Thyroid gland (tissue), 4 donors: ENCODE data around the gene ZNF226.

Source experiments
- CTCF ChIP-seq, 6 experiments: fragments of 200-600 bp in 3 of 6; fragments of 450-650 bp in 3 of 6; sonication (generic) in 3 of 6; IDR thresholded peaks; one replicate each; pipeline ENCODE4 v1.5.1; 2016 to 2019; ENCODE audit warnings: antibody characterized with exemption in 6 of 6, mild to moderate bottlenecking in 2 of 6, inconsistent platforms in 1 of 6, moderate library complexity in 1 of 6
- POLR2A ChIP-seq, 2 donors: fragments of 450-650 bp; IDR thresholded peaks; one replicate each; pipeline ENCODE4 v1.6.1; 2017; ENCODE audit warnings: antibody characterized with exemption in 2 of 2, mild to moderate bottlenecking in 2 of 2, moderate library complexity in 1 of 2

- TF ChIP-seq CTCF (IDR thresholded peaks at IDR 0.05), result no peak
- TF ChIP-seq POLR2A (IDR thresholded peaks at IDR 0.05), result no peak
Observed at GRCh38 chr19:44196772-44197171, 31.9 kb downstream of the ZNF226 start.
